Stimulated activated CD4-positive, alpha-beta T cell treated with anti-CD3 and anti-CD28 coated beads, Interleukin-2, amount 100 ng/mL, for 4 hours (primary cell): ENCODE data around the gene NUP160.
"Not testable (repeated sequence)": the region's sequence is repeated elsewhere in the genome, so short reads cannot be mapped to it uniquely, and the experiment has no call there.

ENCODE experiments used
- DNase-seq: peaks from one replicate; pipeline ENCODE4 v3.0.0-alpha.2; 2020; ENCODE audit warnings: low read depth

The NUP160 gene

GRCh38 chr11:47863898-47864430 is 15.8 kb upstream of the NUP160 start:
- no peak for DNase-seq

DNA sequence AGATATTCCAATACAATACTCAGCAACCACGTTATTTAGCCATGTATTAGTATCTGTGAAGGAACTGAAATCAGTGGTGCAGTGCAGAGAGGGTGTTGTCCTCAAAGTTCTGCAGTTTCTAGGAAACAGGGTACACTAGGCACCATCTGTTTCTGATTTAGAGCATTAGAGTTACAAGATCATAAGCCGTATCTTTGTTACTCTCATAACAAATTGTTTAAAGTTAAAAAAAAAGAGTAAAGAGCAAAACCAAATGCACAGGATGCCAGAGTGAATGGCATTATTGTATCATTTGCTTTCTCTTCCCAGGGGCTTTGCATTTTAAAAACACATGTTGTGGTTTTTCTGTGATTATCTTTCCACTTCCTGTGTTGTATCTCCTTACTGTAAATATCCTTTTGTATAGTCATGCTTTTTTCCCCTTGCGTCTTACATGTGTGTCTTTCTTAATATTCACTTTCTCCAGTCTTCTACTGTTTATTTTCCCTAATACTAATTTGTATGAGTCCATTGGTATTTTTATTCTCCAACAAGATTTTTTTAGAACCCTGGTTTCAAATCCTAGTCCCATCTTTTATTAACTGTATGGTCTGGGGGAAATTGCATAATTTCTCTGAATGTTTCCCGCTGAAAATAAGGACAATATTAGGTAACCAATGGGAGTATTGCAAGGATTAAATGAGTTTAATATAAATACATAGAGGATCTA is 15.2 kb upstream of the NUP160 start:
- no peak for DNase-seq

DNA sequence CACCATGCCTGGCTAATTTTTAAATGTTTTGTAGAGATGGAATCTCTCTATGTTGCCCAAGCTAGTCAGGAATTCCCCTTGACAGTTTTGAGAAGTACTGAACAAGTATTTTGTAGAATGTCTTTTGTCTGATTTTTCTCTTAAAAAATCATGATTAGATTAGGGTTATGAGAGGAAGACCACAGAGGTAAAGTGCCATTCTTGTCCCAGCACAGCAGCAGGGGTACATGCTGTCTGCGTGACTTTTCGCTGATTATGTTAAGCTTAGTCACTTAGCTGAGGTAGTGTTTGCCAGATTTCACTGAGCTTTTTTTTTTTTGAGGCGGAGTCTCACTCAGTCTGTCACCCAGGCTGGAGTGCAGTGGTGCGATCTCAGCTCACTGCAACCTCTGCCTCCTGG is 13.6 kb upstream of the NUP160 start:
- no peak for DNase-seq

DNA sequence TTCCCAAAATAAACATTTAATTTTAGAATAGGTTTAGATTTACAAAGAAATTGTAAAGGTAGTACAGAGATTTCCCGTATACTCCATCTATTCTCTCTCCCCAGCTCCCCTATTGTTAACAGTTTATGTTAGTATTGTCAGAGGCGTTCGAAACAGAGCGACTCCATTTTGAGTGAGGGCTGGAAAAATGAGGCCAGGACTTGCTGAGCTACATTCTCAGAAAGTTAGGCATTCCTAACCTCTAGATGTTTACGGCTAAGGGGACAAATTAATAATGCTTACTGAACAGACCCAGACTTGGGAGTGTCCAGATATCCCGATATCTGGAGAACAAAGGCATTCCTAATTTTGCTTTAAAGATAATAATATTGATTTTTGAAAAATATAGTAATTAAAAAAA is 12.4 kb upstream of the NUP160 start:
- DNase-seq: no peak

- no peak for DNase-seq
Measured at GRCh38 chr11:47857892-47858543, 9.9 kb upstream of the NUP160 start.

- no peak for DNase-seq
Measured at GRCh38 chr11:47857485-47857884, 9.3 kb upstream of the NUP160 start.

DNA sequence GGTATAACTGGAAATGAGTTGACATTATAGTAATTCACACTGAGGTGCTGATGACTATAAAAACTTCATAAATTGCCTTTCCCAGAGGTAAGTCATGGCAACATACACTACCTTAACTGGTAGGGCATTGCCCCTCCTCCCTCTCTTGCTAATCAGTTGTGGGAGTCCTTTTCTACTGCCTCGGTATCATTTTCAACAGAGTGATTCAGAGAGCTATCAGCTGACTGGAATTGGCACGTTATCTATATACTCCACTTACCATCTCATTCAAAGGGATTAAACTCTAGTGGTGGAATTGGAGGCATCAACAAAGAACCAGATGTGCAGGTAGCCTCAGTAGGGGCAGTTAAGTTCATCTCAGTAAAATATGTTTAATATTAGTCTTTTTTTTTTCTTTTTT is 8.0 kb upstream of the NUP160 start:
- DNase-seq: no peak

- DNase-seq: no peak
Measured at GRCh38 chr11:47854667-47855066, 6.5 kb upstream of the NUP160 start.

- DNase-seq: no peak
Measured at GRCh38 chr11:47852053-47852452, 3.9 kb upstream of the NUP160 start.

DNA sequence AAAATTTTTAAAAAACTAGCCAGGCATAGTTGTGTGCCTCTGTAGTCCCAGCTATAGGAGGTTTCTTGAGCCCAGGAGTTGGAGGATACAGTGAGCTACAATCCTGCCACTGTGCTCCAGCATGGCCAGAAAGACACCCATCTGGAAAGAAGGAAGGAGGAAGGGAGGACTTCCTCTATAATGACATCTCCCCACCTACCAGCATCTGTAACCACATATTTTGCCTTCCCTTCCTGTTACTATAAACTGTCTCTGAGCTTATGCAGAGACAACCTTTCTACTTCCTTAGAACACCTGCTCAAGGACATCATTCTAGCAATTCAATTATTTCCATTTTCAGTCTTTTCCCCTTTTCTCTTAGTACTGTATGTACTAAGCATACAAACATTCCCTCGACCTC is 2.2 kb upstream of the NUP160 start:
- no peak for DNase-seq

DNA sequence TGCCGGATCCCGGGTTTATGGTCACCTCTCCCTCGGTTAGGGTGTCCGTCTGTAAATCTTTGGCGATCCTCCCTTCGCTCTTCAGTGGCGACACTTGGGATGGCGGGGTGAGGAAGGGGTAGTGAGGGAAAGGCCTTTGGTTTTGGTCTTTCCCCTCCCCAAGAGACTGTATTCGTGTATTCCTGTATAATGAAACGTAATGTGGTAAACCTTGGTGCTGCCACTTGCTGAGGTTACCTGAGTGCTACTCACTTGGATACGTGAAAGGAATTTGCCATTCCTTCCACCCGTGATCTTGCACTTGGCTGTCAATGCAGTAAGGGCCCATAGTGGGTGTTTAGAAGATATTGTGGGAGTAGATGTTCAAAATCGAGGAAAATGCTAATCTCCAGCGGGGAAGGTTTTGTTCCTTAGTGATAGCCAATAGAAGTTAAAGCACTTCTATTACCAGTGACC is 578 bp upstream of the NUP160 start:
- DNase-seq: no peak

GRCh38 chr11:47847537-47847891 is 636 bp downstream of the NUP160 start:
- DNase-seq: no peak

GRCh38 chr11:47846998-47847397 is 1.2 kb downstream of the NUP160 start:
- DNase-seq: no peak

DNA sequence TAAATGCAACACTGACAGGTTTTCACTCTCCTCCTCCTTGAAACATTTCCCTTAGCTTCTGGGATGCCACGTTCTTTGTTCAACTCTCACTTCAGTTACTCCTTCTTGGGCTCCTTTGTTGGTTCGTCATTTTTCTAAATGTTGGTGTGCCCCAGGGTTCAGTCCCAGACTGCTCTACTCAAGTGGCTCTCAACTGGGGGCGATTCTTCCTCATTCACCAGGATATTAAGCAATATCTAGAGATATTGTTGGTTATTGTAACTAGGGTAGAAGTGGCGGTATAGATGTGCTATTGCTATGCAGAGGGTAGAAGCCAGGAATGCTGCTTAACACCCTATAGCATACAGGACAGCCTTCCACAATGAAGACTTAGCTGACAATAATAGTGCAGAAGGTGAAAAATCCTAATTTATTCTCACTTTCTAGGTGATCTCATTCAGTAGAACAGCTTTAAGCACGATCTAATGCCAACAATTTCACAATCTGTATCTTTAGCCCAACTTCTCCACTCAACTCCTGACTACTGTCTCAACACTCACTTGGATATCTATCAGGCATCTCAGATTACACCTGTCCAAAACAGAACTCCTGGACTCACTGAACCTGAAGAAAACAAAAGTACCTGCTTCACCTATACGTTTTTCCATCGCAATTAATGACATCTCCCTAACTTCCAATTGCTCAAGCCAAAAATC is 4.6 kb downstream of the NUP160 start:
- DNase-seq: no peak

- no peak for DNase-seq
Measured at GRCh38 chr11:47842749-47843148, 5.4 kb downstream of the NUP160 start.

DNA sequence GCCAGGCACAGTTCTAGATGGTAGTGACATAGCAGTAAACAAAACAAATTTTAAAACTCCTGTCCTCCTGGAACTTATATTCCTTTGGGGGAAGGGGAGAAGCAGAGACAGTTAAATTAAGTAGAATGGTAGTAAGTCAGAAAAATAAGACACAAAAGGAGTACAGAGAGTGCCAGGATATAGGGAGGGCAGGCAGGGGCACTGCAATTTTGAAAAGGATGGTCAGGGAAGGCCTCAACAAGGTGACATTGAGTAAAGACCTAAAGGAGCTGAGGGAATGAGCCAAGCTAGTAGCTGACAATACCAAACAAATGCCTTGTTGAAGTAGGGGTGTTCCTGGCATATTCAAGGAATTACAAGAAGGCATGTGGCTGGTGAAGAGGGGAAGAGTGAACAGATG is 10.2 kb downstream of the NUP160 start:
- DNase-seq: no peak

DNA sequence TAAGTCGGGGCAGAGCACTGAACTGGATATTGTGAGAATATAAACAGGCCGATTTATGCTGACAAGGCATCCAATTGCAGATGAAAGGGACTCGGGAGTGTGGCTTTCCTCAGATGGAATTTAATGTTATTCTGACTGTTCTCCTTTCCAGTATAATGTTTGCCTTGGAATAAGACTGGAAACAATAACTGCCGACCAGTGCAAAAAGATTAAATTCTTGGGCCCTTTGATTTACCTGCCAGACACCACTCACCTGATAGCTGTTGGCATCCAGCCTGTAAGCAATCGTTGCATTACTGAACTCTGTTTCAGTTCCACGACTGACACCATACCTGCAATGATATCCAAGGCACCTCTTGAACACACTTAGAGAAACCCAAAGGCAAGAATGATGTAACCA is 10.9 kb downstream of the NUP160 start:
- no peak for DNase-seq

GRCh38 chr11:47830013-47830412 is 18.1 kb downstream of the NUP160 start:
- DNase-seq: not testable (repeated sequence)

GRCh38 chr11:47828284-47828683 is 19.9 kb downstream of the NUP160 start:
- DNase-seq: no peak

- not testable (repeated sequence) for DNase-seq
Measured at GRCh38 chr11:47822664-47823063, 25.5 kb downstream of the NUP160 start.

DNA sequence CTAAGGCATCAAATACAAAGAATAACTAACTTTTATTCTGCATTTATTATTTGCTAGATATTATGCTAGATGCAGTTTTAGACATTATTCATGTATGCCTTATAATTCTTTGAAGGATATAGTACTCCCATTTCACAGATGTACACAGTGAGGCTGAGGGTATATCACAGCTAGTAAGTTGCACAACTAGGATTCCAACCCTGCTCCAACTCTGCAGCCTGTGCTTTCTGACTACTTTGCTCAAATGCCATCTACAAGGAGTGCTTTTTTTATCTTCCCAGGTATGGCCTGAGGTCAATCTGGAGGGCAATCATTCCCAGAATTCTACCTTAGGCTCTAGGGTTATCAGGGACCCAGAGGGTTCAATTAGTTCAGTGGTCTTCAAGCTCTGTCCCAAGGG is 28.4 kb downstream of the NUP160 start:
- DNase-seq: no peak

DNA sequence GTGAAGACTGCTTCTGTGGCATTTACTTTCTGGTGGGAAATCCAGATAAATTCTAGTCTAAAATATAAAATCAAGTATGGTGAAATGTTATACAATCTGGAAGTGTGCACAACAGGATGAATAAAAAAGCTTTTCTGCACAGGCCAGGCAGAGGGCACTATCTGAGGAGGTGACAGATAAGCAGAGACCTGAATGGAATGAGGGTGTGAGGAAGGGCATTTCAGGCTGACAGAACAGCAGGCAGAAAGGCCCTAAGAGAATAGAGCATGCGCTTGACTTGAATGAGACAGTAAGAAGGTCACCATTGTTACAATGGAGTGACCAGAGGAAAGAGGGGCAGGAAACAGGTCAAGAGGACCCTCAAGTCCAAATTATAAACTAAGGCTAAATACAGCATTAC is 47.4 kb downstream of the NUP160 start:
- DNase-seq: no peak

GRCh38 chr11:47797633-47798032 is 50.5 kb downstream of the NUP160 start:
- DNase-seq: peak; percentile 51
